SK-N-SH (cell line): Measurements from ENCODE around the gene TRIM71. TPM values are rescaled to one million over a fixed set of nuclear protein-coding genes. Genes with fewer than 3 reads are reported as not detected.

Experiments
- CTCF ChIA-PET: fragments of 300-600, 350-600 bp; formaldehyde crosslinking; extraction: SDS; loops from one replicate; lab custom pipeline; 2021; lab: Yijun Ruan, JAX
- POLR2A ChIA-PET: fragments of 350-600 bp; sonication (Branson Sonifier 250); formaldehyde crosslinking; extraction: SDS; loops from one replicate; lab custom pipeline; 2020; ENCODE audit warnings: antibody characterized with exemption, inconsistent platforms; lab: Yijun Ruan, JAX
- DNase-seq: peaks from one replicate; pipeline ENCODE4 v3.0.0; 2012
- H2AFZ ChIP-seq: fragments of 200-600 bp; sonication (generic); 2 replicates; pipeline ENCODE4 v1.8.1; 2016; ENCODE audit warnings: antibody characterized with exemption, mild to moderate bottlenecking, low read depth
- H3F3A ChIP-seq: fragments of 200-600 bp; sonication (generic); replicated peaks from 2 replicates; pipeline ENCODE3; 2016; ENCODE audit warnings: antibody characterized with exemption, mild to moderate bottlenecking; ENCODE audit not compliant: insufficient read depth
- H3K27ac ChIP-seq, 2 experiments: fragments of 200-500 bp in 1 of 2; fragments of 200-600 bp in 1 of 2; sonication (Bioruptor generic) in 1 of 2; sonication (generic), shearing (Covaris generic) in 1 of 2; 2 replicates each; pipeline versions ENCODE4 v1.5.1 to v1.6.1; 2014 to 2016; ENCODE audit warnings: low read depth in 2 of 2, inconsistent platforms in 1 of 2, low read length in 1 of 2, mild to moderate bottlenecking in 1 of 2, mixed read lengths in 1 of 2
- H3K27me3 ChIP-seq: fragments of 200-600 bp; sonication (generic), shearing (Covaris generic); 2 replicates; pipeline ENCODE4 v1.6.1; 2016; ENCODE audit warnings: mixed run types; ENCODE audit not compliant: insufficient read depth
- H3K36me3 ChIP-seq, 2 experiments: fragments of 200-500 bp in 1 of 2; fragments of 200-600 bp in 1 of 2; sonication (Bioruptor generic) in 1 of 2; sonication (generic) in 1 of 2; replicated peaks in 1 of 2; 2 replicates each; pipeline versions ENCODE3 to v1.5.1; 2014 to 2016; ENCODE audit warnings: low read length in 1 of 2, mild to moderate bottlenecking in 1 of 2; ENCODE audit not compliant: insufficient read depth in 2 of 2, control insufficient read depth in 1 of 2
- H3K4me1 ChIP-seq, 2 experiments: fragments of 200-500 bp in 1 of 2; fragments of 200-600 bp in 1 of 2; sonication (Bioruptor generic) in 1 of 2; sonication (generic), shearing (Covaris generic) in 1 of 2; 2 replicates each; pipeline versions ENCODE4 v1.5.1 to v1.6.1; 2014 to 2016; ENCODE audit warnings: low read depth in 1 of 2, low read length in 1 of 2, mixed run types in 1 of 2; ENCODE audit not compliant: insufficient read depth in 2 of 2, control insufficient read depth in 1 of 2
- H3K4me2 ChIP-seq: fragments of 200-600 bp; sonication (generic), shearing (Covaris generic); 2 replicates; pipeline ENCODE4 v1.6.1; 2017; ENCODE audit warnings: mixed run types
- H3K4me3 ChIP-seq, 2 experiments: fragments of 200-500 bp in 1 of 2; fragments of 200-600 bp in 1 of 2; sonication (Bioruptor generic) in 1 of 2; sonication (generic), shearing (Covaris generic) in 1 of 2; 2 replicates each; pipeline versions ENCODE4 v1.5.1 to v1.8.1; 2014 to 2016; ENCODE audit warnings: low read depth in 2 of 2, inconsistent platforms in 1 of 2, low read length in 1 of 2, mild to moderate bottlenecking in 1 of 2, mixed read lengths in 1 of 2, moderate library complexity in 1 of 2
- H3K79me2 ChIP-seq: fragments of 200-600 bp; sonication (generic); 2 replicates; pipeline ENCODE4 v1.8.1; 2017; ENCODE audit warnings: mild to moderate bottlenecking; ENCODE audit not compliant: insufficient read depth
- H3K9ac ChIP-seq: fragments of 200-600 bp; sonication (generic); 2 replicates; pipeline ENCODE4 v1.6.1; 2017; ENCODE audit warnings: mixed run types
- H3K9me2 ChIP-seq: fragments of 200-600 bp; sonication (generic); 2 replicates; pipeline ENCODE4 v1.6.1; 2017; ENCODE audit warnings: mixed run types
- H3K9me3 ChIP-seq: fragments of 200-600 bp; sonication (generic); 2 replicates; pipeline ENCODE4 v1.6.1; 2017; ENCODE audit warnings: mixed run types, mild to moderate bottlenecking, moderate library complexity
- H4K20me1 ChIP-seq: fragments of 200-600 bp; sonication (generic); 2 replicates; pipeline ENCODE4 v1.6.1; 2017; ENCODE audit warnings: mild to moderate bottlenecking, mixed run types; ENCODE audit not compliant: insufficient read depth
- CTCF ChIP-seq: fragments of 200-600 bp; sonication (generic); IDR thresholded peaks from 2 replicates; pipeline ENCODE4 v1.6.1; 2017; ENCODE audit warnings: antibody characterized with exemption, mild to moderate bottlenecking, moderate library complexity
- EP300 ChIP-seq, 2 experiments: IDR thresholded peaks; 2 replicates each; pipeline versions ENCODE4 v1.4.0 to v1.6.1; 2012; ENCODE audit warnings: borderline replicate concordance in 1 of 2, low read depth in 1 of 2, low read length in 1 of 2
- EZH2phosphoT487 ChIP-seq: fragments of 200-600 bp; sonication (generic); IDR thresholded peaks from 2 replicates; pipeline ENCODE4 v1.6.1; 2017; ENCODE audit warnings: low read depth, mixed run types, mild to moderate bottlenecking, antibody characterized with exemption, moderate library complexity, borderline replicate concordance
- FOXJ3 ChIP-seq: sonication (generic); formaldehyde crosslinking; IDR thresholded peaks from 2 replicates; pipeline ENCODE4 v1.5.1; 2020; ENCODE audit warnings: mild to moderate bottlenecking, missing genetic modification reagents
- FOXM1 ChIP-seq: IDR thresholded peaks from 2 replicates; pipeline ENCODE4 v1.4.0; 2012; ENCODE audit warnings: low read depth, mild to moderate bottlenecking
- GABPA ChIP-seq: IDR thresholded peaks from 2 replicates; pipeline ENCODE4 v1.4.0; 2012; ENCODE audit warnings: low read depth, mild to moderate bottlenecking
- GATA2 ChIP-seq: sonication (generic); formaldehyde crosslinking; IDR thresholded peaks from 2 replicates; pipeline ENCODE4 v1.5.0; 2020; ENCODE audit warnings: mild to moderate bottlenecking, missing genetic modification reagents
- MAX ChIP-seq: IDR thresholded peaks from 2 replicates; pipeline ENCODE4 v1.4.0; 2012; ENCODE audit warnings: low read depth
- MEF2A ChIP-seq: IDR thresholded peaks from 2 replicates; pipeline ENCODE4 v1.4.0; 2012; ENCODE audit warnings: low read depth, borderline replicate concordance
- MXI1 ChIP-seq: IDR thresholded peaks from 2 replicates; pipeline ENCODE4 v1.6.1; 2012; ENCODE audit warnings: mild to moderate bottlenecking, low read depth, low read length, improper control_type of control experiment
- NRF1 ChIP-seq: IDR thresholded peaks from 2 replicates; pipeline ENCODE4 v1.6.1; 2012; ENCODE audit warnings: low read depth, mild to moderate bottlenecking, low read length
- POLR2AphosphoS5 ChIP-seq: IDR thresholded peaks from 2 replicates; pipeline ENCODE4 v1.6.1; 2012; ENCODE audit warnings: low read depth, low read length
- RAD21 ChIP-seq: IDR thresholded peaks from 2 replicates; pipeline ENCODE4 v1.6.1; 2012; ENCODE audit warnings: mild to moderate bottlenecking, low read length
- RCOR1 ChIP-seq: fragments of 150-350 bp; IDR thresholded peaks from 2 replicates; pipeline ENCODE4 v1.6.1; 2017; ENCODE audit warnings: antibody characterized with exemption, low read length
- SMC3 ChIP-seq: IDR thresholded peaks from 2 replicates; pipeline ENCODE4 v1.6.1; 2012; ENCODE audit warnings: low read depth, low read length, improper control_type of control experiment
- TEAD4 ChIP-seq: IDR thresholded peaks from 2 replicates; pipeline ENCODE4 v1.4.0; 2012; ENCODE audit warnings: mild to moderate bottlenecking, borderline replicate concordance; ENCODE audit not compliant: insufficient read depth
- USF1 ChIP-seq: IDR thresholded peaks from 2 replicates; pipeline ENCODE4 v1.4.0; 2012; ENCODE audit warnings: low read depth, borderline replicate concordance
- USF2 ChIP-seq: fragments of 150-350 bp; IDR thresholded peaks from 2 replicates; pipeline ENCODE4 v1.6.1; 2017; ENCODE audit warnings: antibody characterized with exemption, low read length, low read depth, borderline replicate concordance
- YY1 ChIP-seq: IDR thresholded peaks from 2 replicates; pipeline ENCODE4 v1.4.0; 2012; ENCODE audit warnings: low read depth, mild to moderate bottlenecking
- ZBTB33 ChIP-seq: IDR thresholded peaks from 2 replicates; pipeline ENCODE4 v1.4.0; 2012; ENCODE audit warnings: low read depth, borderline replicate concordance
- WGBS: methylation state at CpG from one replicate; pipeline ENCODE4 v1.1.6; 2017; ENCODE audit warnings: low lambda C conversion rate; 5-methylcytosine and 5-hydroxymethylcytosine counted together
- polyA plus RNA-seq, 3 experiments: library from polyadenylated mRNA; depleted of rRNA; stranded (reverse); fragments of >200 nt; gene quantifications; 2 replicates each; pipeline ENCODE4 v1.2.3, GENCODE V29; 2012

The TRIM71 gene
- polyA plus RNA-seq, 1 of the 3 experiments (the other 2 are of a cell fraction) = not detected

GRCh38 chr3:32888739-32889138 lies 70.9 kb downstream of the TRIM71 start:
- Histone ChIP-seq H3K4me1 (no peaks in the 10 kb centered on the region), H3K27me3 (peaks cover 9% of the 10 kb centered on the region; the same call in 1 of the 2 replicates), H3K79me2 (no peaks in the 10 kb centered on the region), H3K27ac (no peak overlapping the region), H3K36me3 (no peaks in the 10 kb centered on the region), H3K4me3 (no peak overlapping the region), H3K9ac (no peak overlapping the region), H3K9me3 (no peaks in the 10 kb centered on the region), H3K4me2 (no peak overlapping the region), H3F3A (no peaks in the 10 kb centered on the region), H4K20me1 (no peaks in the 10 kb centered on the region), H3K9me2 (no peaks in the 10 kb centered on the region), H2AFZ (no peak overlapping the region)
- CTCF ChIA-PET = interaction anchor here (0.7 kb wide), 1 partner anchor 460 kb away, joined by 3 read pairs; no protein-coding TSS in a partner anchor
- DNase-seq = no peak
- TF ChIP-seq GABPA (no peak), MEF2A (no peak), RAD21 (no peak), MXI1 (no peak), YY1 (no peak), FOXM1 (no peak), EZH2phosphoT487 (no peak), MAX (no peak), RCOR1 (no peak), EP300 (IDR thresholded peaks at IDR 0.05; ENCODE audit: borderline replicate concordance in 1 of 2, low read depth in 1 of 2, low read length in 1 of 2) (no peak), TEAD4 (no peak), CTCF (no peak), NRF1 (no peak), GATA2 (CRISPR knock-in tag) (no peak), FOXJ3 (CRISPR knock-in tag) (no peak)
- WGBS = 54% methylated on average over 1 of the region's 1 CpG
- POLR2A ChIA-PET = no interaction called here

- WGBS = 88% methylated on average over 30 of the region's 42 CpGs
- DNase-seq = no peak
- H3F3A ChIP-seq = no peaks in the 10 kb centered on the region
- ChIA-PET CTCF (no interaction called here), POLR2A (no interaction called here)
- H3K79me2 ChIP-seq = no peaks in the 10 kb centered on the region
- no peak overlapping the region for H2AFZ ChIP-seq
- peaks cover 17% of the 10 kb centered on the region; the same call in 1 of the 2 replicates for H3K27me3 ChIP-seq
- H3K27ac ChIP-seq = no peak overlapping the region
- H3K4me2 ChIP-seq = no peak overlapping the region
- no peaks in the 10 kb centered on the region for H3K4me1 ChIP-seq
- no peak overlapping the region for H3K9ac ChIP-seq
- H3K4me3 ChIP-seq = no peak overlapping the region
- no peaks in the 10 kb centered on the region for H3K9me2 ChIP-seq
- no peaks in the 10 kb centered on the region for H3K36me3 ChIP-seq
- H3K9me3 ChIP-seq = no peaks in the 10 kb centered on the region
- no peaks in the 10 kb centered on the region for H4K20me1 ChIP-seq
- no peak for TF ChIP-seq GABPA
- TF ChIP-seq USF1 = no peak
- TF ChIP-seq SMC3 = no peak
- TF ChIP-seq USF2 = no peak
- no peak for TF ChIP-seq RCOR1
- TF ChIP-seq YY1 = no peak
- no peak for TF ChIP-seq ZBTB33
- TF ChIP-seq MAX = no peak
- no peak for TF ChIP-seq MEF2A
- TF ChIP-seq POLR2AphosphoS5 = no peak
- no peak for TF ChIP-seq EZH2phosphoT487
Measured at GRCh38 chr3:32890420-32891276, 72.9 kb downstream of the TRIM71 start.
